GM12891 (cell line): ENCODE measurements around the gene DGKI.
"Not testable (repeated sequence)": the region's sequence is repeated elsewhere in the genome, so short reads cannot be mapped to it uniquely, and the experiment has no call there.

Source experiments
- DNase-seq: peaks from one replicate; pipeline ENCODE4 v3.0.0; 2011; ENCODE audit warnings: low spot score; ENCODE audit not compliant: insufficient read length
- FAIRE-seq: peaks from 2 replicates; lab custom pipeline; 2011; peaks lifted over from hg19 to GRCh38; lab: Jason Lieb, UNC
- PAX5 ChIP-seq: IDR thresholded peaks from 2 replicates; pipeline ENCODE4 v1.6.1; 2011; ENCODE audit warnings: low read length, moderate library complexity, mild to moderate bottlenecking; ENCODE audit not compliant: insufficient read depth, severe bottlenecking
- POLR2A ChIP-seq: IDR thresholded peaks from 2 replicates; pipeline ENCODE4 v1.6.1; 2011; ENCODE audit warnings: low read depth, low read length, control low read depth
- POLR2AphosphoS5 ChIP-seq: IDR thresholded peaks from 2 replicates; pipeline ENCODE4 v1.6.1; 2011; ENCODE audit warnings: low read depth, low read length, control low read depth
- POU2F2 ChIP-seq: IDR thresholded peaks from 2 replicates; pipeline ENCODE4 v1.6.1; 2011; ENCODE audit warnings: low read depth, mild to moderate bottlenecking, control low read depth, low read length, moderate library complexity
- SPI1 ChIP-seq: IDR thresholded peaks from 2 replicates; pipeline ENCODE4 v1.6.1; 2011; ENCODE audit warnings: low read depth, low read length, control low read depth
- TAF1 ChIP-seq: IDR thresholded peaks from 2 replicates; pipeline ENCODE4 v1.6.1; 2011; ENCODE audit warnings: low read depth, low read length, control low read depth

The DGKI gene

GRCh38 chr7:137718355-137718754 lies 128.4 kb downstream of the DGKI start:
- DNase-seq (no peak), FAIRE-seq (no peak)
- TF ChIP-seq TAF1 (no peak), SPI1 (no peak), POLR2AphosphoS5 (no peak), PAX5 (no peak), POU2F2 (no peak), POLR2A (no peak)

- FAIRE-seq (no peak), DNase-seq (no peak)
- TF ChIP-seq SPI1 (no peak), TAF1 (no peak), POLR2AphosphoS5 (no peak), POU2F2 (no peak), PAX5 (no peak), POLR2A (no peak)
These were observed 128.9 kb downstream of the DGKI start for GRCh38 chr7:137717811-137718271.

- no peak for FAIRE-seq
- TF ChIP-seq PAX5 (no peak), POU2F2 (no peak), POLR2A (no peak), TAF1 (no peak), SPI1 (no peak), POLR2AphosphoS5 (no peak)
- no peak for DNase-seq
These were observed 129.7 kb downstream of the DGKI start for GRCh38 chr7:137717045-137717444.

- DNase-seq (no peak), FAIRE-seq (no peak)
- TF ChIP-seq PAX5 (no peak), SPI1 (no peak), POLR2AphosphoS5 (no peak), POU2F2 (no peak), POLR2A (no peak), TAF1 (no peak)
These were observed 130.7 kb downstream of the DGKI start for GRCh38 chr7:137716061-137716460.

- no peak for FAIRE-seq
- TF ChIP-seq POLR2A (no peak), POU2F2 (no peak), TAF1 (no peak), SPI1 (no peak), POLR2AphosphoS5 (no peak), PAX5 (no peak)
These were observed 131.2 kb downstream of the DGKI start for GRCh38 chr7:137715533-137715932.

GRCh38 chr7:137715121-137715520 lies 131.7 kb downstream of the DGKI start:
- no peak for FAIRE-seq
- DNase-seq = no peak
- TF ChIP-seq TAF1 (no peak), POLR2A (no peak), POU2F2 (no peak), PAX5 (no peak), POLR2AphosphoS5 (no peak)

More at GRCh38 chr7:137715533-137715932, 131.2 kb downstream of the DGKI start:
- DNase-seq = no peak

- not testable (repeated sequence) for DNase-seq, FAIRE-seq
These were observed 140.4 kb downstream of the DGKI start for GRCh38 chr7:137706330-137706729.

- no peak for TF ChIP-seq POLR2AphosphoS5
- TF ChIP-seq PAX5 = no peak
- no peak for TF ChIP-seq SPI1
- no peak for DNase-seq
- no peak for FAIRE-seq
These were observed 142.1 kb downstream of the DGKI start for GRCh38 chr7:137704723-137705122.

- FAIRE-seq = no peak
These were observed 143.3 kb downstream of the DGKI start for GRCh38 chr7:137703291-137704010.

GRCh38 chr7:137696988-137697387 lies 149.8 kb downstream of the DGKI start:
- no peak for TF ChIP-seq PAX5
- TF ChIP-seq SPI1 = no peak
- no peak for FAIRE-seq

More at GRCh38 chr7:137703291-137704010, 143.3 kb downstream of the DGKI start:
- no peak for DNase-seq
- TF ChIP-seq POLR2AphosphoS5 = no peak
- no peak for TF ChIP-seq PAX5

GRCh38 chr7:137696376-137696775 lies 150.4 kb downstream of the DGKI start:
- no peak for TF ChIP-seq SPI1
- TF ChIP-seq POLR2AphosphoS5 = no peak
- TF ChIP-seq TAF1 = no peak
- no peak for TF ChIP-seq POU2F2
- no peak for TF ChIP-seq POLR2A
- TF ChIP-seq PAX5 = no peak
- DNase-seq = no peak
- FAIRE-seq = no peak

More at GRCh38 chr7:137696988-137697387, 149.8 kb downstream of the DGKI start:
- DNase-seq = no peak
